Spleen (tissue), 7 donors: ENCODE data around the gene CDH8.

Experiments used
- POLR2A ChIP-seq, 3 donors: fragments of 450-650 bp; IDR thresholded peaks; one replicate each; pipeline ENCODE4 v1.5.1; 2017; ENCODE audit warnings: antibody characterized with exemption in 3 of 3, mild to moderate bottlenecking in 1 of 3
- TF ChIP-seq, protein P1 (sequence below), 11 experiments: fragments of 200-600 bp in 7 of 11; fragments of 450-650 bp in 4 of 11; sonication (generic) in 4 of 11; IDR thresholded peaks in 8 of 11; conservative IDR thresholded peaks in 3 of 11; 1 replicate in 7 of 11; 2 replicates in 4 of 11; pipeline versions ENCODE4 v1.4.0 to v1.8.0; 2016 to 2021; ENCODE audit warnings: antibody characterized with exemption in 11 of 11, inconsistent platforms in 4 of 11, mild to moderate bottlenecking in 1 of 11
- donor health status: DM: no; HTN: no; CAD: no; lungs with moderate emphysema.
- donor health status: DM: no; HTN: no; CAD: no.
- donor health status: DM: no; HTN: no; CAD: no.

- TF ChIP-seq POLR2A (IDR thresholded peaks at IDR 0.05), result no peak
- TF ChIP-seq, protein P1, sequence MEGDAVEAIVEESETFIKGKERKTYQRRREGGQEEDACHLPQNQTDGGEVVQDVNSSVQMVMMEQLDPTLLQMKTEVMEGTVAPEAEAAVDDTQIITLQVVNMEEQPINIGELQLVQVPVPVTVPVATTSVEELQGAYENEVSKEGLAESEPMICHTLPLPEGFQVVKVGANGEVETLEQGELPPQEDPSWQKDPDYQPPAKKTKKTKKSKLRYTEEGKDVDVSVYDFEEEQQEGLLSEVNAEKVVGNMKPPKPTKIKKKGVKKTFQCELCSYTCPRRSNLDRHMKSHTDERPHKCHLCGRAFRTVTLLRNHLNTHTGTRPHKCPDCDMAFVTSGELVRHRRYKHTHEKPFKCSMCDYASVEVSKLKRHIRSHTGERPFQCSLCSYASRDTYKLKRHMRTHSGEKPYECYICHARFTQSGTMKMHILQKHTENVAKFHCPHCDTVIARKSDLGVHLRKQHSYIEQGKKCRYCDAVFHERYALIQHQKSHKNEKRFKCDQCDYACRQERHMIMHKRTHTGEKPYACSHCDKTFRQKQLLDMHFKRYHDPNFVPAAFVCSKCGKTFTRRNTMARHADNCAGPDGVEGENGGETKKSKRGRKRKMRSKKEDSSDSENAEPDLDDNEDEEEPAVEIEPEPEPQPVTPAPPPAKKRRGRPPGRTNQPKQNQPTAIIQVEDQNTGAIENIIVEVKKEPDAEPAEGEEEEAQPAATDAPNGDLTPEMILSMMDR (IDR thresholded peaks at IDR 0.05 in 8 of 11, conservative IDR thresholded peaks at IDR 0.05 in 3 of 11), result no peak
Measured at GRCh38 chr16:62029947-62030346, 6.3 kb downstream of the CDH8 start.
